Activated T-helper 17 cell treated with anti-CD3 and anti-CD28 coated beads, Interleukin-2, amount 50 U/mL, for 72 hours (primary cell): ENCODE results near the gene KCNN3. TPM values are rescaled to one million over a fixed set of nuclear protein-coding genes. Genes with fewer than 3 reads are reported as not detected.

Experiments used
- ATAC-seq: fragments of 150-1000 bp; cut with Tn5 transposase; replicated peaks from 2 replicates; pipeline ENCODE4 v1.10.0; 2021; ENCODE audit warnings: mild to moderate bottlenecking, moderate library complexity
- H3K27ac Mint-ChIP-seq: one replicate; pipeline ENCODE4 v1.8.0; 2022; ENCODE audit warnings: mixed read lengths
- H3K27me3 Mint-ChIP-seq: one replicate; pipeline ENCODE4 v1.8.0; 2022; ENCODE audit warnings: mixed read lengths
- H3K36me3 Mint-ChIP-seq: one replicate; pipeline ENCODE4 v1.8.0; 2022; ENCODE audit warnings: low read depth, mild to moderate bottlenecking, mixed read lengths
- H3K4me1 Mint-ChIP-seq: one replicate; pipeline ENCODE4 v1.8.0; 2022; ENCODE audit warnings: mixed read lengths
- H3K4me3 Mint-ChIP-seq: one replicate; pipeline ENCODE4 v1.8.0; 2022; ENCODE audit warnings: mild to moderate bottlenecking, mixed read lengths
- H3K9me3 Mint-ChIP-seq: one replicate; pipeline ENCODE4 v1.8.0; 2022; ENCODE audit warnings: mixed read lengths
- total RNA-seq, 2 donors: library from RNA; stranded (reverse); gene quantifications; one replicate each; pipeline ENCODE4 v1.2.3, GENCODE V29; 2022

The KCNN3 gene
- total RNA-seq, 2 donors from 2014 or later = 0.11 to 0.37 TPM

DNA sequence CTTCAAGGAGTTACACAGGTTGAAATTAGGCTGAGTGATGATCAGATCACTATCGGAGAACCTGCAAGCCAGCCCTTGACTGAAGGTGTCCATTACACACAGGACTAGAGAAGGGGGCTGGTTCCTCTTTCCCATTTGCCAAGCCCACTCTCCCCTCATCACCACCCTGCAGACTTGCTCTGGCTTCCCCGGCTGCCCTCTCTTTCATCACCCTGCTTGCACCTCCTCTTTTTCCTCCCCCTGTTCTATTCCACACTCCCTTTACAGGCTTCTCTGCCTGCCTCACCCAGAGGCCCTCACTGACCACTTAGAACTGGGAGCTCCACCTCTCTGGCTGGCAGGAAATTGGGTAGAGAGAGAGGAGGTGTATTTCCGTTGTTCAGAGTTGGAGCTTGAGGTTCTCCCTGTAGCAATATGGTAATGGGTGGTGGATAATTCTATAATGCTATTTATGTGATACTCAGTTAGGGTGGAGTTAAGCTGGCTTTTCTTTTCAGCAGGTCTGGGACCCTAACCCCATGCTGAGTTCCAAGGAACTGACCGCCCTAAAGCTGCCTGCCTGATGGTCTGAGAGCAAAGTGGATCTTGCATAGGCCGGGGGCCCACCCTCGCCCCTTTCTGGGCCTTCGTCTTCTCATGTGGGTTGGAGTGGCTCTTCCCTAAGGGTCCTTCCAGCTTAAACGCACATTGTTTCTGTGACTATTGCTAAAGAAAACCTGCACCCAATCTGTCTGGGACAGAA lies 150.3 kb downstream of the KCNN3 start:
- H3K36me3 Mint-ChIP-seq = no peaks in the 10 kb centered on the region
- no peak overlapping the region for H3K4me3 Mint-ChIP-seq
- H3K27ac Mint-ChIP-seq = no peak overlapping the region
- no peaks in the 10 kb centered on the region for H3K9me3 Mint-ChIP-seq
- no peaks in the 10 kb centered on the region for H3K4me1 Mint-ChIP-seq
- H3K27me3 Mint-ChIP-seq = no peaks in the 10 kb centered on the region
- no peak for ATAC-seq

DNA sequence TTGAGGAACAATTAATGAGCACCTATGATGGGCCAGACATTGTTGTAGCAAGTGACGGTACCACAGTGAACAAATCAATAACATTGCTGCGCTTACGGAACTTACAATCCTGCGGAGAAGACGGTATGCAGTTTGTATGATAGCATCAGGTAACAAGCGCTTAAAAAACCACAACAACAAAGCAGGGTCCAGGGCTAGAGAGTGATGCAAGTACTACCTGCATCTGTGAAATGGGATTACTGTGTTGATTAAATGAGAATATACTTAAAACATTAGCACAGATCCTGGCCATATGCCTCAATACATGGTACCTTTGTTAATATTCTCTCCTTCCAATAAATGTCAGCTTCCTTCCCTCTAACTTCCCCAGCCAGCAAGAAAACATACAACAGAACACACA lies 151.5 kb downstream of the KCNN3 start:
- no peak overlapping the region for H3K27ac Mint-ChIP-seq
- no peaks in the 10 kb centered on the region for H3K27me3 Mint-ChIP-seq
- H3K4me1 Mint-ChIP-seq = no peaks in the 10 kb centered on the region
- H3K9me3 Mint-ChIP-seq = no peaks in the 10 kb centered on the region
- ATAC-seq = no peak
- no peak overlapping the region for H3K4me3 Mint-ChIP-seq
- no peaks in the 10 kb centered on the region for H3K36me3 Mint-ChIP-seq

DNA sequence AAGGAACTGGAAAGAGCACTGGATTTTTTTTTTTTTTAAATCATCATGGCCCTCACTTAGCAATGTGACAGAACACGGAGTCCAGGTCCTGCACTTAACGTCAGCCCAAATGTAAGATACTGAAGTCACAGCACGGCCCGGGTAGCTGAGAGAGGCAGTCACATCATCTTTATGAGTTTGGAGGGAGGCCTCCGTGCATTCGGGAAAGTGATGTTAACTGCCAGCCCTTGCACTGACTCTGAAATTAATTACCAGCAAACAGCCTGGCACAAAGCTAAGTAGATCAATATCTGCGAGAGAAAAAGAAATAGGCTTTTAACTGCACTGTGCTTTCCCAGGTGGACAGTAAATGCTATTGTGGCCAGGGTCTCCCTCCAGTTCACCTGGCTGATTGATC lies 152.6 kb downstream of the KCNN3 start:
- Mint-ChIP-seq H3K9me3 (no peaks in the 10 kb centered on the region), H3K36me3 (no peaks in the 10 kb centered on the region), H3K4me1 (no peaks in the 10 kb centered on the region), H3K27me3 (no peaks in the 10 kb centered on the region), H3K27ac (no peak overlapping the region), H3K4me3 (no peak overlapping the region)
- ATAC-seq = no peak

DNA sequence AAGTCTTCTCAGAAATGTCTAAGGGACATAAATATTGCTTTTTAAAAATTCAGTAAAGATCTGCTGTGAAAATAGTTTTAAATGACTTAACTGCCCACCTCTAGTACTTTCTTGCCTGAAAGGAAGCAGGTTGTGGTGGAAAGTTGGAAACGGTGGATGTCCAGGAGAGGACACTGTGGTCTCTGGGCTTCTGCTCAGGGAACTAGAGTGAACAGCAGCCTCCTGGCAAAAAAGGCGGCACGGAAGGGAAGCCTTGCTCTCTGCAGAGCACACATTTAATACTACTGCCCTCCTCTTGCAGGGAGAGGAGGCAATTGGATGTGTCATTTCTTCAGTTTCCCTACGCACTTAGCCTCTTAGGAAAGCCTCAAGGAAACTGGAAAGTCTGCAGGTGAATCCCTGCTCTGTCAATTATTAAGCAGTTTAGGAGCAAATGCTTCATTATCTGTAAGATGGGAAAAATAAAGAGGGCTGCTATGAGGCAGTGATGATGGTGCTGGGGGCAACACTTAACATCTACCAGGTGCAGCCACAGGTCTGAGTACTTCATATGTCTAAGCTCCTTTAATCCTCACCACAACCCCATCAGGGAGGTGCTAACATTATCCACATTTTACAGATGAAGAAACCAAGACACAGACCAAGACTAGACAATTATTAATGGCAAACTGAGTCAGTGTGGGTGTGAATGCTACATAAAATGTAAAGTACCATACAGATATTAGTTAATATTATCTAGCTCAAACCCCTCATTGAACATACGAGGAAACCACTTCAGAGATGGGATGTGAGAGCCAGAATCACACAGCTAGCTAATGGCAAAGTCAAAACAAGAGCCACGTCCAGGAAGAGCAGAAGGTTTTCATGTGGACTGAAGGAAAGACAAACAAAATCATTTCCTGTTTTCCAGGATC lies 153.2 kb downstream of the KCNN3 start:
- no peak for ATAC-seq
- Mint-ChIP-seq H3K4me1 (no peaks in the 10 kb centered on the region), H3K4me3 (no peak overlapping the region), H3K27me3 (no peaks in the 10 kb centered on the region), H3K36me3 (no peaks in the 10 kb centered on the region), H3K9me3 (no peaks in the 10 kb centered on the region), H3K27ac (no peak overlapping the region)

DNA sequence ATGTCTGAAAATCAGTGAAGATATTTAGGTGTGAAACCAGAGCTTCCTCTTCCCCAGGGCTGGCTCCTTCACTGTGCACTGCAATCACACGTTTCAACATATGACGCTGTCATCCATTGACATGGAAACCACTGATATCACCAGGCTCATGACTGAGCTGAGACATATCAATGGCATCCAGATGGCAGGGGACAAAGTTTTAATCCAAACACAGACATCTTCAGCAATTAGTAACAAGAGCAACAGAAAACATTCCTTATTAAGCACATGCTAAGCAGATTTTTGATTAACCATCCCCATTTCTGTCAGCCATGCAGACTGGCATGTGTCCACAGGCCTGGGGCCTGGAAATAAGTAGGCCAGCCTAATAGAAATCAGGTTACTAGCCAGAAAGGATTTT lies 154.1 kb downstream of the KCNN3 start:
- Mint-ChIP-seq H3K36me3 (no peaks in the 10 kb centered on the region), H3K27ac (no peak overlapping the region), H3K4me3 (no peak overlapping the region), H3K9me3 (no peaks in the 10 kb centered on the region), H3K4me1 (no peaks in the 10 kb centered on the region), H3K27me3 (no peaks in the 10 kb centered on the region)
- ATAC-seq = no peak

DNA sequence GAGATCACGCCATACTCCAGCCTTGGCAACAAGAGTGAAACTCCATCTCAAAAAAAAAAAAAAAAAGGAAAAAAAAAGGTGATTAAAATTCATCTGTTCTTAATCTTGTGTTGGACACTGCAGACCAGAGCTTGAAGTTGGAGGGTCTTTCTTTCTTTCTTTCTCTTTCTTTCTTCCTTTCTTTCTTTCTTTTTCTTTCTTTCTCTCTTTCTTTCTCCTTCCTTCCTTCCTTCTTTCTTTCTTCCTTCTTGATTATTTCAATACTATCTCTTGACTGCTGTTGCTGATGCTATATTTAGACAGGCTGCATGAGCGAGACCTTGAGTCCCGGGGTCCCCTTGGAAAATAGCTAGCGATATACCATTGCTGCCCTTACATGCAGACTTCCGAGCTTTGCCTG lies 154.7 kb downstream of the KCNN3 start:
- H3K4me1 Mint-ChIP-seq = no peaks in the 10 kb centered on the region
- H3K9me3 Mint-ChIP-seq = no peaks in the 10 kb centered on the region
- H3K27ac Mint-ChIP-seq = no peak overlapping the region
- no peaks in the 10 kb centered on the region for H3K27me3 Mint-ChIP-seq
- no peak overlapping the region for H3K4me3 Mint-ChIP-seq
- no peak for ATAC-seq
- no peaks in the 10 kb centered on the region for H3K36me3 Mint-ChIP-seq

DNA sequence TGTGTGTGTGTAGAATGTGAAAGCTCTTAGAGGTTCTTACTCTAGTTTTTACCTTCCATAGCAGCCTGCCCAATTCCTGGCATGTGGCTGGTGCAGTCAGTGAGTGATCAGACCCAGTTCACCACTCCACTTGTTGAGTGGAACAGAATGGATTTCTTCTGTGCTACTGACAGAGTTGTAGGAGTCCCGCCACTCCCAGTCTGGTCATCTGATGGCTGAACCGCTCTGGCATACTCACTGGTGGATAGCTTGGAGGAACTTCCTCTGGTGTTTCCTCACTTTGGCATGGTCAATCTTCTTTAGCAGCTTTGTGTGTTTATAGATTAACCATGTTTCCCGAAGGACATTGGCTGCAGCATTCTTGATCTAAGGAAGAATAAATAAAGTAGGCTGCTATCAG lies 155.4 kb downstream of the KCNN3 start:
- Mint-ChIP-seq H3K27ac (no peak overlapping the region), H3K27me3 (no peaks in the 10 kb centered on the region), H3K36me3 (no peaks in the 10 kb centered on the region), H3K4me3 (no peak overlapping the region), H3K9me3 (no peaks in the 10 kb centered on the region), H3K4me1 (no peaks in the 10 kb centered on the region)
- ATAC-seq = peak; percentile 47

DNA sequence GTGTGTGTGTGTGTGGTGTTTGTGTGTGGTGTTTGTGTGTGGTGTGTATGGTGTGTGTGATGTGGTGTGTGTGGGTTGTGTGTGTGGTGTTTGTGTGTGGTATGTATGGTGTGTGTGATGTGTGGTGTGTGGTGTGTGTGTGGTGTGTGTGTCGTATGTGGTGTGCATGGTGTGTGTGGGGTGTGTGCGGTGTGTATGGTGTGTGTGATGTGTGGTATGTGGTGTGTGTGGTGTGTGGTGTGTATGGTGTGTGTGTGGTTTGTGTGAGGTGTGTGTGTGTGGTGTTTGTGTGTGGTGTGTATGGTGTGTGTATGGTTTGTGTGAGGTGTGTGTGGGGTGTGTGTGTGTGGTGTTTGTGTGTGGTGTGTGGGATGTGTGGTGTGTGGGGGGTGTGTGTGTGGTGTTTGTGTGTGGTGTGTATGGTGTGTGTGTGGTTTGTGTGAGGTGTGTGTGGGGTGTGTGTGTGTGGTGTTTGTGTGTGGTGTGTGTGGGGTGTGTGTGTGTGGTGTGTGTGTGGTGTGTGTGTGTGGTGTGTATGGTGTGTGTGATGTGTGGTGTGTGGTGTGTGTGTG lies 155.9 kb downstream of the KCNN3 start:
- H3K27me3 Mint-ChIP-seq = no peaks in the 10 kb centered on the region
- H3K9me3 Mint-ChIP-seq = no peaks in the 10 kb centered on the region
- no peak overlapping the region for H3K4me3 Mint-ChIP-seq
- H3K36me3 Mint-ChIP-seq = no peaks in the 10 kb centered on the region
- H3K4me1 Mint-ChIP-seq = no peaks in the 10 kb centered on the region
- peak; percentile 16 for ATAC-seq
- H3K27ac Mint-ChIP-seq = no peak overlapping the region

DNA sequence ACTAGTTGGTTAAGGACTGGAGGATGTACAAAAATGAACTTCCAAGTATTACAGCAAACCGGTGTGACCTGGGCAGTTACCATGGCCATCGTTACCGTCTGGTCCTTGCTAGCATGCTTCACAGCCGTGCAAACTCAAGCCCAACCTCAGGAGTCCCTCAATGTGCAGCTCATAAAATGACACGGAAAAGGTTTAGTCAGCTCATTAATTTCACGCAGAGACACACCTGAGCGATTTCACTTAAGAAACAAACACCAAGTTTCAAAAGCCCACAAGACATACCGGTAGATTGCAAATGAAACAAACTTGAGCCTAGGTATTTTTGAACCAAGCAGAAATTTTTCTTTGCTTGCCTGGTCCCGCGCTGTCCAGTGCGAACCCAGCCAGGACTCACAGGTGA lies 157.1 kb downstream of the KCNN3 start:
- Mint-ChIP-seq H3K4me3 (no peak overlapping the region), H3K27me3 (no peaks in the 10 kb centered on the region), H3K4me1 (no peaks in the 10 kb centered on the region), H3K36me3 (no peaks in the 10 kb centered on the region), H3K9me3 (no peaks in the 10 kb centered on the region), H3K27ac (no peak overlapping the region)
- ATAC-seq = no peak

DNA sequence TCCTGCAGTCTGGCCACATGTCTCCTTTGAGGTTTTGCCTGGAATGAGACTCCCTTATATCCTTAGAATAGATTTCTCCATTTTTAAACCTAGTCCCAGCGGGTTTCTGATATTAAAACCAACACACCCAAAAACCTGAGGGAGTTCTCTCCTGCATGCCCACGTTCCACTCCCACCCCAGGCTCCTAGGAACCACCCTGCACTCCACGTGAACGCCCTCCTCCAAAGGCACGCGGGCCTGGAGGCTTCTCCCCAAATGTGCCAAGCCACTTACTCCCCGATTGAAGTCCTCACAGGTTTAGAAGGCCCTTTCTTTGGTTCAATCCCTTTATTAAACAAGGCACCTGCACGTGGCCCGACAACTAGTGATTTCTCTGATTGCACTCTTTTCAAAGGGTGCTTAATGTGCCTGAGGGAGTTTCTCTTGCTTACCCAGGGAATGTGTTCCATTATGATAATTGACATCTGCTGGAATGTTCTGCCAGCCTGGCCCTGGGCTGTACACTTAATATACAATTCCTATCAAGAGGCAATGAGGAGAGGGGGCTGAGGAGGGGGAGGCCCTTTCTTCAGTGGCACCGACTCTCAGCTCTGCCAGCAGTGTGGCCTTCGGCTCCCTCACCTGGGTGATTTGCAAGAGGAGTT lies 157.8 kb downstream of the KCNN3 start:
- H3K4me1 Mint-ChIP-seq = no peaks in the 10 kb centered on the region
- H3K9me3 Mint-ChIP-seq = no peaks in the 10 kb centered on the region
- no peak overlapping the region for H3K4me3 Mint-ChIP-seq
- H3K27me3 Mint-ChIP-seq = peaks cover 6% of the 10 kb centered on the region
- H3K36me3 Mint-ChIP-seq = no peaks in the 10 kb centered on the region
- H3K27ac Mint-ChIP-seq = no peak overlapping the region
- ATAC-seq = no peak

DNA sequence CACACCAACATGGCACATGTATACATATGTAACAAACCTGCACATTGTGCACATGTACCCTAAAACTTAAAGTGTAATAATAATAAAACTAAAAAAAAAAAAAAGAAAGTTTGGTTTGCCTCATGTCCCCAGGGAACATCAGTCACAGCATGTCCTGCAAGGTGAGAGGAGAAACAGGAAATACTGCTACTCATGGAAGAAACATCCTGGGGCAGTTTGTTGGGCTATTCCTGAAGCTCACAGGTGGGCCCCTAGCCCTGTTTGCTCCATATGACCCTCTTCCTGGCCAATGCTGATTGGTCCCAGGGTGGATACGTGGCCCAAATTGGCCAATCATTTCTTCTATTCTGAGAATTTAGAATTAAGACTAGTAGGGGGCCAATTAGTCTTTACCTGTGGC lies 158.7 kb downstream of the KCNN3 start:
- Mint-ChIP-seq H3K27me3 (peaks cover 6% of the 10 kb centered on the region), H3K4me3 (no peak overlapping the region), H3K4me1 (no peaks in the 10 kb centered on the region), H3K27ac (no peak overlapping the region), H3K9me3 (no peaks in the 10 kb centered on the region), H3K36me3 (no peaks in the 10 kb centered on the region)
- ATAC-seq = no peak

DNA sequence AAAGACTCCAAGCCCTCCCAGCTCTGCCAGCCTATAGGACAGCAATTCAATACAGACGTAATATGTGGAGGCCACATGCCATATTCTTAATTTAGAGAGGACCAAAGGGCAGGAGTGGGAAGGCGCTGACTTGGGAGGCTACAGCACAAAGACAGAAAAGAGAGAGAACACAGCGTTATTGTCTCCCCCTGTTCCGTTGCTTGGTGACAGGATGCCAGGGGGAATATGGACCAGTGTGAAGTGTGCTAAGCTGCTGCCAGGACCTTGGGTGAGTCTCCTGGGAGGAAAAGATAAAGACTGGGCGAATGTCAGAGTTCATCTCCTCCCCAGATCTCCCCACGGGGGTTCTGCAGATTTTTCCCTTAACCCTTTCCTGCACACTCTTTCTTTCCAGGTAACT lies 160.0 kb downstream of the KCNN3 start:
- no peak for ATAC-seq
- Mint-ChIP-seq H3K4me1 (no peaks in the 10 kb centered on the region), H3K27me3 (peaks cover 9% of the 10 kb centered on the region), H3K27ac (no peak overlapping the region), H3K4me3 (no peak overlapping the region), H3K36me3 (no peaks in the 10 kb centered on the region), H3K9me3 (no peaks in the 10 kb centered on the region)

DNA sequence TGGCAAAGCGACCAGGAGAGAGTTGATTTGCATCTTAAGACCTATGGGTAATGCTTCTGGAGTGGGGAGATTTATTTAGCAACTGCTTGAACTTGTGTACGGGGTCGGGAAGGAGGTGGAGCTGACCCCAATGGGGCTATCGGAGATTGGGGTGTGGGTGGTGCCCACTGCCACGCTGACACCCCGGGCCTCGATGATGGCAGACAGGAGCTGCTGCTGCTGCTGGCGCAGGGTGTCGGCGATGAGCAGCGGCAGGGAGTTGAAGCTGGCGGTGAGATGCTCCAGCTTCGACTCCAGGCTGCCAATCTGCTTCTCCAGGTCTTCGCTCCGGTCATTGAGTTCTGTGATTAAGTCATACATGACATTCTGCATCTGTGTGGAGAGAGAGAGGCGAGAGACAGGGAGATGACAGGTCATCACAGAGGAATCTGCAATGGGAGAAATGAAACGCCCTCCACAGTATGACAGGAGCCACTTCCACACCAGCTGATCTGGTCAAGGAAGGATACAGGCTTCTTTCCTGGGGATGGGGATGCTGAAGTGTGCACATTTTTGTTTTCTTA lies 162.1 kb downstream of the KCNN3 start:
- ATAC-seq = no peak
- H3K27me3 Mint-ChIP-seq = peaks cover 12% of the 10 kb centered on the region
- no peak overlapping the region for H3K27ac Mint-ChIP-seq
- no peaks in the 10 kb centered on the region for H3K4me1 Mint-ChIP-seq
- no peaks in the 10 kb centered on the region for H3K9me3 Mint-ChIP-seq
- H3K4me3 Mint-ChIP-seq = no peak overlapping the region
- no peaks in the 10 kb centered on the region for H3K36me3 Mint-ChIP-seq

DNA sequence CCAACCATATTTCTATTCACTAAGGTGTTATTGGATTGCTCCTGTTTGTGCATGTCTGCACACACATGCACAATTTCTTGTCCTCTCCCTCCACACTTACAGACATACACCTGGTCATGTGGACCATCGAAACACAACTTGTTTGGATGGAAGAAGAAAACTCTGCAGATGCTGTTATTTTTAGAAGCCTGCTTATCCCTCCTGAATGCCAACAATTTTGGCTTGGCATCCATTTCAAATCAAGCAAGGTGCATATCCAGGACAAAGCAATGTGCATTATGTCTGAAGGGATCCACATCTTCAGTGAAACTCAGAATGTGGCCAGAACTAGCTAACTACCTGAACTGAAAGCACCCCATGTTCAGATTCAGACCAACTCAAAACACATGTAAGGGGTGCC lies 163.2 kb downstream of the KCNN3 start:
- Mint-ChIP-seq H3K27me3 (peaks cover 12% of the 10 kb centered on the region), H3K4me3 (no peak overlapping the region)
- no peak for ATAC-seq

More for the DNA sequence above, 163.2 kb downstream of the KCNN3 start:
- Mint-ChIP-seq H3K27ac (no peak overlapping the region), H3K9me3 (no peaks in the 10 kb centered on the region), H3K4me1 (no peaks in the 10 kb centered on the region), H3K36me3 (no peaks in the 10 kb centered on the region)
